HG03469 (cell line): ENCODE measurements around the gene RPS21.
"Not testable (repeated sequence)": the region's sequence is repeated elsewhere in the genome, so short reads cannot be mapped to it uniquely, and the experiment has no call there.

Experiments
- ATAC-seq: cut with Tn5 transposase; IDR thresholded peaks from one replicate; pipeline ENCODE4 v1.9.1; 2021; ENCODE audit warnings: mild to moderate bottlenecking, moderate library complexity, moderate number of reproducible peaks; ENCODE audit not compliant: unreplicated experiment

Gene RPS21

GRCh38 chr20:62363920-62364851 lies 22.7 kb upstream of the RPS21 start:
- ATAC-seq, result no peak

- no peak for ATAC-seq
These were observed 21.8 kb upstream of the RPS21 start for GRCh38 chr20:62364911-62365736.

- no peak for ATAC-seq
These were observed 21.0 kb upstream of the RPS21 start for GRCh38 chr20:62365814-62366369.

GRCh38 chr20:62366370-62367135 lies 20.4 kb upstream of the RPS21 start:
- no peak for ATAC-seq

GRCh38 chr20:62367136-62367632 lies 19.7 kb upstream of the RPS21 start, which contains the start of gene LAMA5:
LAMA5 (minus strand) TSS chr20:62367312; CDS start chr20:62367245, 67 bp downstream.
- no peak for ATAC-seq

GRCh38 chr20:62367633-62368391 lies 19.1 kb upstream of the RPS21 start:
- ATAC-seq, result no peak

- no peak for ATAC-seq
These were observed 18.4 kb upstream of the RPS21 start for GRCh38 chr20:62368392-62368975.

GRCh38 chr20:62368976-62369814 lies 17.7 kb upstream of the RPS21 start:
- ATAC-seq, result no peak

- no peak for ATAC-seq
These were observed 17.1 kb upstream of the RPS21 start for GRCh38 chr20:62369815-62370114.

GRCh38 chr20:62370115-62370806 lies 16.6 kb upstream of the RPS21 start:
- ATAC-seq, result no peak

- no peak for ATAC-seq
These were observed 15.9 kb upstream of the RPS21 start for GRCh38 chr20:62370807-62371587.

GRCh38 chr20:62371588-62372041 lies 15.3 kb upstream of the RPS21 start:
- ATAC-seq, result no peak

- ATAC-seq, result no peak
These were observed 14.6 kb upstream of the RPS21 start for GRCh38 chr20:62372042-62372993.

GRCh38 chr20:62373631-62374179 lies 13.2 kb upstream of the RPS21 start:
- not testable (repeated sequence) for ATAC-seq

GRCh38 chr20:62374331-62375152 lies 12.4 kb upstream of the RPS21 start:
- no peak for ATAC-seq
